HUES64 (cell line): ENCODE data around the gene JAGN1.
"Not testable (repeated sequence)": the region's sequence is repeated elsewhere in the genome, so short reads cannot be mapped to it uniquely, and the experiment has no call there.

Experiments used
- H3K27ac ChIP-seq: 2 replicates; pipeline ENCODE4 v1.7.0; 2013; ENCODE audit warnings: low read depth, low read length, inconsistent platforms
- H3K27me3 ChIP-seq: 2 replicates; pipeline ENCODE4 v1.6.1; 2013; ENCODE audit warnings: mild to moderate bottlenecking, low read length; ENCODE audit not compliant: insufficient read depth
- H3K36me3 ChIP-seq: 2 replicates; pipeline ENCODE4 v1.6.1; 2013; ENCODE audit warnings: mild to moderate bottlenecking, low read length; ENCODE audit not compliant: insufficient read depth
- H3K4me1 ChIP-seq: 2 replicates; pipeline ENCODE4 v1.6.1; 2013; ENCODE audit warnings: mild to moderate bottlenecking, low read length, moderate library complexity; ENCODE audit not compliant: insufficient read depth
- H3K4me3 ChIP-seq: 2 replicates; pipeline ENCODE4 v1.5.1; 2013; ENCODE audit warnings: mild to moderate bottlenecking, low read length, moderate library complexity
- H3K9ac ChIP-seq: 2 replicates; pipeline ENCODE4 v1.6.1; 2013; ENCODE audit warnings: mild to moderate bottlenecking, low read depth, low read length
- H3K9me3 ChIP-seq: 2 replicates; pipeline ENCODE4 v1.6.1; 2013; ENCODE audit warnings: low read depth, low read length; ENCODE audit not compliant: insufficient read depth
- WGBS: fragments of 150-250, 120-280 bp; methylation state at CpG from one replicate; pipeline ENCODE4 v1.1.7; 2013; ENCODE audit warnings: missing lambda C conversion rate; 5-methylcytosine and 5-hydroxymethylcytosine counted together

JAGN1 gene

GRCh38 chr3:9855594-9855993, 34.8 kb upstream of the JAGN1 start:
- Histone ChIP-seq H3K9ac (no peak overlapping the region), H3K4me1 (0 out of 2 replicates have a peak, but pooled peaks cover 4% of the 10 kb centered on the region), H3K9me3 (no peaks in the 10 kb centered on the region), H3K4me3 (no peak overlapping the region), H3K27ac (no peak overlapping the region), H3K36me3 (no peaks in the 10 kb centered on the region), H3K27me3 (no peaks in the 10 kb centered on the region)
- WGBS: 94% methylated on average over 3 of the region's 3 CpGs

DNA sequence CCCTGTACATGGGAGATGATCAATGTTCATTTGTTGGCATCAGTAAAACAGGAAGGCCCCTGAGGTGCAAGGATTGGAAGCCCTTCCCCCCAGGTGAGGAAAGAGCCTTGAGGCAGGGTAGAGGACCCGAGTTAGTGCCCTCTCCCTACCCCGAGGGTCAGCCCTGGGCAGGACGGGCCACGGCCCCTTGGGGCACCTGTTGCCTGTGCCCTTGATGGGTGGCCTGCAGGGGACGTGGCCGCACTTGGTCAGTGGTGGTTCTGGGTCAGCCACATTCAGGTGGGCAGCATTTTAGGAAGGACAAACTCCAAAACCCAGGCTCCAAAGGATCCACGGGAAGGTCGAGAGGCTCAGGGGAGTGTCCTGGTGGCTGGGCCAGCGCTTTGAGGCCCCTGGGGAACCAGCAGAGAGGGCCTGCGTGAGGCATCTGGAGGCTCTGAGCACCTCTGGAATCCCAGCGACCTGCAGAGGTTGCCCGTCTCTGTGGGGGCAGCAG, 30.8 kb upstream of the JAGN1 start:
- Histone ChIP-seq H3K27me3 (peaks cover 20% of the 10 kb centered on the region), H3K9me3 (no peaks in the 10 kb centered on the region), H3K27ac (no peak overlapping the region), H3K9ac (no peak overlapping the region), H3K36me3 (no peaks in the 10 kb centered on the region), H3K4me1 (peaks cover 4% of the 10 kb centered on the region; the same call in 1 of the 2 replicates), H3K4me3 (no peak overlapping the region)
- WGBS: 93% methylated on average over 12 of the region's 12 CpGs

- Histone ChIP-seq H3K27me3 (peaks cover 20% of the 10 kb centered on the region), H3K9ac (no peak overlapping the region), H3K36me3 (no peaks in the 10 kb centered on the region), H3K27ac (no peak overlapping the region), H3K4me1 (peaks cover 4% of the 10 kb centered on the region; the same call in 1 of the 2 replicates), H3K9me3 (no peaks in the 10 kb centered on the region), H3K4me3 (no peak overlapping the region)
- WGBS: 85% methylated on average over 4 of the region's 4 CpGs
Observed at GRCh38 chr3:9861201-9861600, 29.2 kb upstream of the JAGN1 start.

DNA sequence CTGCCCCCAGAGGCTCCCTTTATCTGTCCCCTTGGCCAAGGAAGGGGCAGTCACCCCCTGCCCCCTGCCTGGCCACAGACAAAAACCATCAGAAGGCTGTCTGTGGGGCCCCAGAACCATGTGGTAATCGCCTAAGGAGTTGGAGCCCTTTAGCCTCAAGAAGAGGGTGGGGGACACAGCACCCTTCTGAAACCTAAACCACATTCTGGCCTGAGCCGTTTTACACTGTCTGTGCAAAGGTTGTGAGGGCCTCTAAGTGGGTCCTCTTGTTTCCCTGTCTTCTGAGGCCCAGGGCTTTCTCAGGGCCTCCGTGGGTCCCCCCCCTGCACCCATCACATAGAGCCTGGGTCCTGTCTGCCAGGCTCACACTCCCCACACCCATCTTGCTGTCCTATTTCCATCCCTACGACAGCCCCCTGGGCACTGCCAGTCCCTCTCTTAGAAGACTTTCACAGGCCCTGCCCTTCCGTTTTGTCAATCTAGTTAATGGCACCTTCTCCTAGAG, 28.7 kb upstream of the JAGN1 start:
- peaks cover 4% of the 10 kb centered on the region; the same call in 1 of the 2 replicates for H3K4me1 ChIP-seq

DNA sequence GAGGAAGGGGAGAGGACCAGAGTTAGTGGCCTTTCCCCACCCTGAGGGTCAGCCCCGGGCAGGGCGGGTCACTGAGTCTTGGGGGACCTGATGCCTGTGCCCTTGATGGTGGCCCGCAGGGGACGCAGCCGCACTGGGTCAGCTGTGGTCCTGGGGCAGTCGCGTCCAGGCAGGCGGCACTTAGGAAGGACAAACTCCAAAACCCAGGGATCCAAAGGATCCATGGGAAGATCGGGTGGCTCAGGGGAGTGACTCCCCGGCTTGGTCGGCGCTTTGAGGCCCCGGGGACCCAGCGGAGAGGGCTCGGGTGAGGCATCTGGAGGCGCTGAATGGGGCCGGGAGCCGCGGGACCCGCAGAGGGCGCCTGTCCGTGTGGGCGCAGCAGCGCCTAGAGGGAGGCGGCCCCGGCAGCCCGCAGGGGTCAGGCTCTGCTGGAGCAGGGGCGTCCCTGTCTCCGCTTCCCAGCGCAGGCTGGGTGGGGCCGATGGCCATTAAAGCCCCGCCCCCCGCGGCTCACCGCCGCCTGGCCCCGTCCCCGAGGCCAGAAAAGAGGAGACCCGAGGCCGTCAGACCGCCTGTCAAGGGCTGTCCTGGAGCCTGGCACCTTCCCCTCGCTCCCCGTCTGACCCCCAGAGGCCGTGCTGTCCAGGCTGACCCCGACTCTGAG, 27.9 kb upstream of the JAGN1 start:
- Histone ChIP-seq H3K9me3 (no peaks in the 10 kb centered on the region), H3K36me3 (no peaks in the 10 kb centered on the region), H3K9ac (peak overlapping the region; percentile 35; the same call in 1 of the 2 replicates), H3K27ac (no peak overlapping the region), H3K27me3 (peaks cover 20% of the 10 kb centered on the region), H3K4me3 (peak overlapping the region; percentile 50), H3K4me1 (peaks cover 4% of the 10 kb centered on the region; the same call in 1 of the 2 replicates)
- WGBS: 9% methylated on average over 45 of the region's 45 CpGs

More for the DNA sequence above, 28.7 kb upstream of the JAGN1 start:
- 88% methylated on average over 5 of the region's 5 CpGs for WGBS
- Histone ChIP-seq H3K4me3 (no peak overlapping the region), H3K9me3 (no peaks in the 10 kb centered on the region), H3K27me3 (peaks cover 20% of the 10 kb centered on the region), H3K27ac (no peak overlapping the region), H3K9ac (no peak overlapping the region), H3K36me3 (no peaks in the 10 kb centered on the region)

- H3K27ac ChIP-seq: no peak overlapping the region
- peak overlapping the region; percentile 50 for H3K4me3 ChIP-seq
Observed at GRCh38 chr3:9863058-9863772, 27.2 kb upstream of the JAGN1 start.

DNA sequence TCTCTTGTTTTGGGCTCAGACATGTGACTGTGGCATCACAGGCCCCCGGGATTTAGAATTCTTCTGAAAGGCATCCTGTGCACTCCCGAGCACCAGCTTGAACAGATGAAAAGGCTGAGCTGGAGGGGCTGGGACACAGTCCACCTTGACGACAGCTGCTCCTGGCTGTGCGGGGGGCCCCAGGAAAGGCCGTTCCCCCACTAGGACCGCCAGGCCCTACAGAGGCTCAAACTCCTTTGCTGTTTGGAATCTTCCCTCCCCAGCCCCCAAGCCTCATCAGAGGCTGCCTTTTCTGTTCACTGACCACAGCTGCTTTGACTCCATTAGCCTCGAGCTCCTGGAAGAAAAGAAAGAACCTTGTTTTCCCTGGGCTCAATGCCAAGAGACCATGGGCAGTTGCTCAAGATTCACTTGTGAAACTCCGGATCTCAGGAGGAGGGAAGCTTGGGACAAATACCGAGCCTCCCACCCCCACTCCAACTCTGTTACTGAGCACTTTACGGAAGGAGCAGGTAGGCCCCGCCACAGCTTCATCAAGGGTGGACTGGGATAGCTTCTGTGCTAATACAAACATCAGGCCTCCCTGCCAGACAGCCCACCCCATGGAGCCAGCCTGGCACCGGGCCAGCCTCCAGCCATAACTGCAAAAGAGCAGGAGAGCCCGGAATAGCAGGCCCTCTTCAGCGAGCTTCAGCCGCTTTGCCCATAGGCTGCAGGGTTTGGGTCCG, 26.0 kb upstream of the JAGN1 start:
- H3K27me3 ChIP-seq: peaks cover 20% of the 10 kb centered on the region
- H3K9me3 ChIP-seq: no peaks in the 10 kb centered on the region
- H3K4me1 ChIP-seq: peaks cover 4% of the 10 kb centered on the region; the same call in 1 of the 2 replicates
- H3K27ac ChIP-seq: no peak overlapping the region
- no peak overlapping the region for H3K4me3 ChIP-seq
- H3K9ac ChIP-seq: no peak overlapping the region
- WGBS: 87% methylated on average over 16 of the region's 16 CpGs
- H3K36me3 ChIP-seq: no peaks in the 10 kb centered on the region

More at GRCh38 chr3:9863058-9863772, 27.2 kb upstream of the JAGN1 start:
- Histone ChIP-seq H3K36me3 (no peaks in the 10 kb centered on the region), H3K9ac (no peak overlapping the region), H3K4me1 (peaks cover 4% of the 10 kb centered on the region; the same call in 1 of the 2 replicates), H3K27me3 (peaks cover 20% of the 10 kb centered on the region), H3K9me3 (no peaks in the 10 kb centered on the region)
- 75% methylated on average over 22 of the region's 22 CpGs for WGBS

GRCh38 chr3:9865125-9865637, 25.2 kb upstream of the JAGN1 start:
- H3K4me3 ChIP-seq, H3K27ac ChIP-seq, H3K9ac ChIP-seq, H3K9me3 ChIP-seq, H3K36me3 ChIP-seq, H3K4me1 ChIP-seq: not testable (repeated sequence)
- peaks cover 20% of the 10 kb centered on the region for H3K27me3 ChIP-seq
- 93% methylated on average over 10 of the region's 10 CpGs for WGBS

DNA sequence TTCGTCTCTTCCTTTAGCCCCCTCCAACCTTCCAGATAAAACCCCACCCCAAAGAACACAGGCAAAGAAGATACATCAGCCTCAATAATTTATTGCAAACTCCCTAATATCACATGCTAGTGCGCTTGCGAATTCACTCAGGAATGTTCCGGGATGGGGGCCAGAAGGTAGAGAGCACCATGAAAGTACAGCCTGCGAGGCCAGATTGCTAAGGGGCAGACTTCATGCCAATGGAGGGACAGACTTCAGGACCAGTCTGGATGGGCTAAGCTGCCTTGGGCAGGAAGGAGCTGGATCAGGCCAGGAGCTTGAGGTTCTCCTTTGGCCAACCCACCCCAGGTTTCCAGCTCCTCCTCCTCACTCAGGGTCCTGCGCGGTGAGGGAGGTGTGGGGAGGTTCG, 23.8 kb upstream of the JAGN1 start:
- H3K27me3 ChIP-seq: peaks cover 16% of the 10 kb centered on the region
- no peak overlapping the region for H3K9ac ChIP-seq
- H3K4me1 ChIP-seq: no peaks in the 10 kb centered on the region
- H3K9me3 ChIP-seq: no peaks in the 10 kb centered on the region
- no peaks in the 10 kb centered on the region for H3K36me3 ChIP-seq
- H3K4me3 ChIP-seq: no peak overlapping the region
- 95% methylated on average over 8 of the region's 8 CpGs for WGBS
- H3K27ac ChIP-seq: no peak overlapping the region

- H3K4me1 ChIP-seq: no peaks in the 10 kb centered on the region
- H3K9me3 ChIP-seq: no peaks in the 10 kb centered on the region
- peaks cover 11% of the 10 kb centered on the region for H3K27me3 ChIP-seq
- H3K9ac ChIP-seq: no peak overlapping the region
- no peak overlapping the region for H3K4me3 ChIP-seq
- WGBS: 94% methylated on average over 12 of the region's 12 CpGs
- H3K36me3 ChIP-seq: no peaks in the 10 kb centered on the region
- no peak overlapping the region for H3K27ac ChIP-seq
Observed at GRCh38 chr3:9867106-9867505, 23.3 kb upstream of the JAGN1 start.
